Progenitor cell of endocrine pancreas (in vitro differentiated cells): ENCODE measurements around the gene TNFSF4. TPM values are rescaled to one million over a fixed set of nuclear protein-coding genes. Genes with fewer than 3 reads are reported as not detected.

Experiments used
- DNase-seq: peaks from one replicate; pipeline ENCODE4 v3.0.0; 2021; ENCODE audit warnings: low spot score; ENCODE audit not compliant: unreplicated experiment
- H3K27ac Mint-ChIP-seq: 2 replicates; pipeline ENCODE4 v1.8.0; 2021; ENCODE audit warnings: mild to moderate bottlenecking, moderate library complexity, mixed read lengths
- H3K27me3 Mint-ChIP-seq: 2 replicates; pipeline ENCODE4 v1.8.0; 2021; ENCODE audit warnings: mixed read lengths
- H3K36me3 Mint-ChIP-seq: 2 replicates; pipeline ENCODE4 v1.8.0; 2022; ENCODE audit warnings: mixed read lengths; ENCODE audit not compliant: insufficient read depth
- H3K4me1 Mint-ChIP-seq: 2 replicates; pipeline ENCODE4 v1.8.0; 2021; ENCODE audit warnings: low read depth, mixed read lengths
- H3K4me3 Mint-ChIP-seq: 2 replicates; pipeline ENCODE4 v1.8.0; 2021; ENCODE audit warnings: low read depth, mild to moderate bottlenecking, moderate library complexity, mixed read lengths
- H3K9me3 Mint-ChIP-seq: 2 replicates; pipeline ENCODE4 v1.8.0; 2021; ENCODE audit warnings: low read depth, mixed read lengths
- total RNA-seq: library from RNA; stranded (reverse); gene quantifications from 2 replicates; pipeline ENCODE4 v1.2.1, GENCODE V29; 2021
- TF ChIP-seq, protein P1 (sequence below): fragments of 200-600 bp; sonication (generic); IDR thresholded peaks from one replicate; pipeline ENCODE4 v1.5.0; 2021; ENCODE audit warnings: antibody characterized with exemption, mild to moderate bottlenecking; ENCODE audit not compliant: unreplicated experiment

TNFSF4 gene
- total RNA-seq, 1 donor from 2014 or later = 1.7 TPM

DNA sequence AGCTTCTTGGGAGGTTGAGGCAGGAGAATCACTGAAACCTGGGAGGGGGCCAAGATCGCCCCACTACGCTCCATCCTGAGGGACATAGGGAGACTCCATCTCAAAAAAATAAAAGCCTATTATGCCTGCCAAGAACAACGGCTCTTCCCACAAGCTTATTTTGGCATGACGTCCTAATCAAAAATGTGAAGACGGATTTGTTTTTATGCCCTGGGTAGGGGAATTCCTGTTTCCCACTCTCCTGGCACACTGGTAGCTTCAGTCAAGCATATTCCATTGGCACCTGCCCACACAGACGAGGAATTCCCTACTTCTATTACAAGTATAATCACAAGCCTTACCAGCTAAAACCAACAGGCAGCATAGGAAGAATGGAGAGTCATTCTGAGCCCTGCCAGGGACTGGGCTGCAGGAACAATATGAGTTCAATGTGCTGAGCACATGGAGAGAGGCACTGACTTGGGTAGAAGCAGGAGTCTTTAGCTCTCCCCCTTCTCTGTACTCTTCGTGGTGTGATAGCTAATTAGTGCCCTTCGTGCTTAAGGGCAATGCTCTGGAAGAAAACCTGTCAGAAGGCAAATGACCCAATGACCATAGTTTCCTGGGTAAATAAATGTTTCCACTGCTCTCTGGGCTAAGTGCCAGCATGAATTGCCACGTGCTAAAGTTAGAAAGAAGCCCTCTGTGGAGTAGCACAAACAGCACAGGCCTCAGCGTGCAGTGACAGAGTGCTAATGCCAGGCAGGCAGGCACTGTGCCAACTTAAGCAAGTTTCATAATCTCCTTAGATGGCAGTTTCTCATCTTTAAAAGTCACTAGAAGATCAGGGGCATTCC, 16.8 kb downstream of the TNFSF4 start:
- no peak overlapping the region for H3K27ac Mint-ChIP-seq
- no peaks in the 10 kb centered on the region for H3K36me3 Mint-ChIP-seq
- TF ChIP-seq, protein P1, sequence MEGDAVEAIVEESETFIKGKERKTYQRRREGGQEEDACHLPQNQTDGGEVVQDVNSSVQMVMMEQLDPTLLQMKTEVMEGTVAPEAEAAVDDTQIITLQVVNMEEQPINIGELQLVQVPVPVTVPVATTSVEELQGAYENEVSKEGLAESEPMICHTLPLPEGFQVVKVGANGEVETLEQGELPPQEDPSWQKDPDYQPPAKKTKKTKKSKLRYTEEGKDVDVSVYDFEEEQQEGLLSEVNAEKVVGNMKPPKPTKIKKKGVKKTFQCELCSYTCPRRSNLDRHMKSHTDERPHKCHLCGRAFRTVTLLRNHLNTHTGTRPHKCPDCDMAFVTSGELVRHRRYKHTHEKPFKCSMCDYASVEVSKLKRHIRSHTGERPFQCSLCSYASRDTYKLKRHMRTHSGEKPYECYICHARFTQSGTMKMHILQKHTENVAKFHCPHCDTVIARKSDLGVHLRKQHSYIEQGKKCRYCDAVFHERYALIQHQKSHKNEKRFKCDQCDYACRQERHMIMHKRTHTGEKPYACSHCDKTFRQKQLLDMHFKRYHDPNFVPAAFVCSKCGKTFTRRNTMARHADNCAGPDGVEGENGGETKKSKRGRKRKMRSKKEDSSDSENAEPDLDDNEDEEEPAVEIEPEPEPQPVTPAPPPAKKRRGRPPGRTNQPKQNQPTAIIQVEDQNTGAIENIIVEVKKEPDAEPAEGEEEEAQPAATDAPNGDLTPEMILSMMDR = no peak
- H3K27me3 Mint-ChIP-seq = no peaks in the 10 kb centered on the region
- H3K4me1 Mint-ChIP-seq = no peaks in the 10 kb centered on the region
- H3K4me3 Mint-ChIP-seq = no peak overlapping the region
- DNase-seq = no peak
- H3K9me3 Mint-ChIP-seq = peaks cover 4% of the 10 kb centered on the region

DNA sequence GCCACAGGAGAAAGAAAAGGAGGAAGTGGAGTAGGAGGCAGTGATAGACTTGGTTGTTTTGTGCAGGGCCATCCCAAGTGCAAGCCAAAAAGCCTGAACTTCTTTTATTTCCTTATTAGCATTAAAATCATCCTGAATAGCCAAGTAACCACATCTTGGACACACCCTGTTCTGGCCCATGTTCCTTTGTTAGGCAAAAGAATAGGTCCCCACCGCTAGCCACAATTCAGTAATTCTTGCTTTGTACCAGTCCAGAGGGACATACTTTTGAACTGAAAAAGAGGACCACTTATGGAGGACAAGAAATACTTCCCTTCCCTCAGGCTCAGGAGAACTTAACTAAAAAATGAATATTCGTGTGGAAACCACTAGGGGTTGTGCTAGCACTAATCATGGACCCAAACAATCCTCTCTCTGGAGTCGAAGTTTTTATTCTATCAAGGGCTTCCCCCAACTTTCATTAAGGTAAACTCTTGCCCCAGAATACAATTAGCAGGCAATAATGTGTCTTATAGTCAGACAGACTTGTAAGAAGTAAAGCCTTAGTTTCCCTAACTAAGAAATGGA, 19.4 kb downstream of the TNFSF4 start:
- H3K27ac Mint-ChIP-seq = no peak overlapping the region
- no peaks in the 10 kb centered on the region for H3K4me1 Mint-ChIP-seq
- peaks cover 4% of the 10 kb centered on the region for H3K9me3 Mint-ChIP-seq
- H3K27me3 Mint-ChIP-seq = no peaks in the 10 kb centered on the region
- TF ChIP-seq, protein P1 = no peak
- H3K4me3 Mint-ChIP-seq = no peak overlapping the region
- no peaks in the 10 kb centered on the region for H3K36me3 Mint-ChIP-seq
- DNase-seq = no peak

- Mint-ChIP-seq H3K36me3 (no peaks in the 10 kb centered on the region), H3K27me3 (no peaks in the 10 kb centered on the region), H3K4me1 (no peaks in the 10 kb centered on the region), H3K27ac (no peak overlapping the region), H3K4me3 (no peak overlapping the region), H3K9me3 (peaks cover under 1% of the 10 kb centered on the region)
- TF ChIP-seq, protein P1 = no peak
- DNase-seq = no peak
These were observed 25.3 kb downstream of the TNFSF4 start for GRCh38 chr1:173181791-173182190.

DNA sequence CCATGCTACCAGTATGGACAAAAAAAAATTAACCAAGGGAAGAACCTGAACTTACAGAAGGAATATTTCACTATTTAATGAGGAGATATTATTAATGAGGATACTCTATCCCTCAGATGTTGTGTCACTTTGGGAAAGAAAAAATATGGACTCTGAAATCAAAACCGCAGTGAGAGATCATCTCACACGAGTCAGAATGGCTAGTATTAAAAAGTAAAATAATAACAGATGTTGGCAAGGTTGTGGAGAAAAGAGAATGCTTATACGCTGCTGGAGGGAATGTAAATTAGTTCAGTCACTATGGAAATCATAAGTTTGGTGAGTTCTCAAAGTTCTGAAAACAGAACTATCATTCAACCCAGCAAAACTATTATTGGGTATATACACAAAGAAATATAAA, 30.9 kb downstream of the TNFSF4 start:
- Mint-ChIP-seq H3K36me3 (peaks cover 7% of the 10 kb centered on the region), H3K9me3 (peaks cover 28% of the 10 kb centered on the region), H3K4me3 (no peak overlapping the region), H3K27ac (no peak overlapping the region), H3K27me3 (no peaks in the 10 kb centered on the region), H3K4me1 (no peaks in the 10 kb centered on the region)
- DNase-seq = no peak
- TF ChIP-seq, protein P1 = no peak

GRCh38 chr1:173175514-173176145, 31.5 kb downstream of the TNFSF4 start:
- TF ChIP-seq, protein P1 = no peak
- Mint-ChIP-seq H3K27ac (no peak overlapping the region), H3K36me3 (peaks cover 9% of the 10 kb centered on the region), H3K4me1 (no peaks in the 10 kb centered on the region), H3K9me3 (peaks cover 32% of the 10 kb centered on the region), H3K4me3 (no peak overlapping the region), H3K27me3 (no peaks in the 10 kb centered on the region)
- DNase-seq = no peak
